ENCODE data around the gene CBX4. TPM values are rescaled to one million over a fixed set of nuclear protein-coding genes. Genes with fewer than 3 reads are reported as not detected.

Gene CBX4
- total and polyA plus RNA-seq, 2 of the 13 experiments (the other 11 are each of a cell fraction or from before 2014, with no cell fraction given), result 25.8 to 50.8 TPM

- TF ChIP-seq ZBTB25 (CRISPR knock-in tag; IDR thresholded peaks at IDR 0.05) (peak; percentile 82), ZNF180 (CRISPR knock-in tag; IDR thresholded peaks at IDR 0.05; ENCODE audit: borderline replicate concordance, low read depth) (no peak), MAF1 (CRISPR knock-in tag; IDR thresholded peaks at IDR 0.05; ENCODE audit: borderline replicate concordance) (no peak; the same call in 1 of the 2 replicates), ZFAT (CRISPR knock-in tag; conservative IDR thresholded peaks at IDR 0.05) (no peak), RNF219 (CRISPR knock-in tag; IDR thresholded peaks at IDR 0.05) (no peak), NCOA2 (CRISPR knock-in tag; IDR thresholded peaks at IDR 0.05) (peak; percentile 73), CEBPG (CRISPR knock-in tag; IDR thresholded peaks at IDR 0.05) (no peak), ZNF800 (CRISPR knock-in tag; IDR thresholded peaks at IDR 0.05) (peak; percentile 69; the same call in 1 of the 2 replicates), KDM6A (CRISPR knock-in tag; IDR thresholded peaks at IDR 0.05; ENCODE audit: low read depth) (peak; percentile 91), GFI1 (CRISPR knock-in tag; IDR thresholded peaks at IDR 0.05; ENCODE audit: borderline replicate concordance) (peak; percentile 47; the same call in 1 of the 2 replicates), SNAPC2 (CRISPR knock-in tag; IDR thresholded peaks at IDR 0.05) (peak; percentile 93; the same call in 1 of the 2 replicates), NFRKB (IDR thresholded peaks at IDR 0.05) (no peak), ZNF101 (CRISPR knock-in tag; IDR thresholded peaks at IDR 0.05; ENCODE audit: borderline replicate concordance, low read depth) (no peak), ZNF550 (CRISPR knock-in tag; IDR thresholded peaks at IDR 0.05; ENCODE audit: borderline replicate concordance) (no peak), MYC (CRISPR knock-in tag; IDR thresholded peaks at IDR 0.05; ENCODE audit: borderline replicate concordance) (peak; percentile 96), ZNF432 (CRISPR knock-in tag; IDR thresholded peaks at IDR 0.05; ENCODE audit: borderline replicate concordance) (no peak), NBN (conservative IDR thresholded peaks at IDR 0.05) (no peak), ZNF775 (CRISPR knock-in tag; IDR thresholded peaks at IDR 0.05; ENCODE audit: borderline replicate concordance) (0 out of 2 replicates have a peak, but pooled peaks have one; percentile 76), AKAP8 (CRISPR knock-in tag; IDR thresholded peaks at IDR 0.05) (no peak), KLF6 (CRISPR knock-in tag; IDR thresholded peaks at IDR 0.05) (peak; percentile 89)
- TF ChIP-seq, protein P1, sequence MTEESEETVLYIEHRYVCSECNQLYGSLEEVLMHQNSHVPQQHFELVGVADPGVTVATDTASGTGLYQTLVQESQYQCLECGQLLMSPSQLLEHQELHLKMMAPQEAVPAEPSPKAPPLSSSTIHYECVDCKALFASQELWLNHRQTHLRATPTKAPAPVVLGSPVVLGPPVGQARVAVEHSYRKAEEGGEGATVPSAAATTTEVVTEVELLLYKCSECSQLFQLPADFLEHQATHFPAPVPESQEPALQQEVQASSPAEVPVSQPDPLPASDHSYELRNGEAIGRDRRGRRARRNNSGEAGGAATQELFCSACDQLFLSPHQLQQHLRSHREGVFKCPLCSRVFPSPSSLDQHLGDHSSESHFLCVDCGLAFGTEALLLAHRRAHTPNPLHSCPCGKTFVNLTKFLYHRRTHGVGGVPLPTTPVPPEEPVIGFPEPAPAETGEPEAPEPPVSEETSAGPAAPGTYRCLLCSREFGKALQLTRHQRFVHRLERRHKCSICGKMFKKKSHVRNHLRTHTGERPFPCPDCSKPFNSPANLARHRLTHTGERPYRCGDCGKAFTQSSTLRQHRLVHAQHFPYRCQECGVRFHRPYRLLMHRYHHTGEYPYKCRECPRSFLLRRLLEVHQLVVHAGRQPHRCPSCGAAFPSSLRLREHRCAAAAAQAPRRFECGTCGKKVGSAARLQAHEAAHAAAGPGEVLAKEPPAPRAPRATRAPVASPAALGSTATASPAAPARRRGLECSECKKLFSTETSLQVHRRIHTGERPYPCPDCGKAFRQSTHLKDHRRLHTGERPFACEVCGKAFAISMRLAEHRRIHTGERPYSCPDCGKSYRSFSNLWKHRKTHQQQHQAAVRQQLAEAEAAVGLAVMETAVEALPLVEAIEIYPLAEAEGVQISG (CRISPR knock-in tag; IDR thresholded peaks at IDR 0.05), result peak; percentile 60
- TF ChIP-seq, protein P2, sequence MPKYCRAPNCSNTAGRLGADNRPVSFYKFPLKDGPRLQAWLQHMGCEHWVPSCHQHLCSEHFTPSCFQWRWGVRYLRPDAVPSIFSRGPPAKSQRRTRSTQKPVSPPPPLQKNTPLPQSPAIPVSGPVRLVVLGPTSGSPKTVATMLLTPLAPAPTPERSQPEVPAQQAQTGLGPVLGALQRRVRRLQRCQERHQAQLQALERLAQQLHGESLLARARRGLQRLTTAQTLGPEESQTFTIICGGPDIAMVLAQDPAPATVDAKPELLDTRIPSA (CRISPR knock-in tag; IDR thresholded peaks at IDR 0.05; ENCODE audit: borderline replicate concordance), result no peak
Observed at GRCh38 chr17:79844869-79845600, 5.8 kb upstream of the CBX4 start (continued).
